Vagina (tissue), 2 donors: ENCODE results near the gene INSIG2. TPM values are rescaled to one million over a fixed set of nuclear protein-coding genes. Genes with fewer than 3 reads are reported as not detected.
"Not testable (repeated sequence)": the region's sequence is repeated elsewhere in the genome, so short reads cannot be mapped to it uniquely, and the experiment has no call there.

Experiments used
- DNase-seq, 2 donors: peaks; one replicate each; pipeline ENCODE4 v3.0.0-alpha.2; 2017; ENCODE audit errors: extremely low spot score in 2 of 2
- H3K27ac ChIP-seq: fragments of 200-600 bp; sonication (generic); one replicate; pipeline ENCODE4 v1.5.1; 2019
- H3K27me3 ChIP-seq: fragments of 200-600 bp; sonication (generic); one replicate; pipeline ENCODE4 v1.5.1; 2019
- H3K36me3 ChIP-seq, 2 donors: fragments of 200-600 bp; sonication (generic); one replicate each; pipeline ENCODE4 v1.5.1; 2017 to 2019
- H3K4me1 ChIP-seq: fragments of 200-600 bp; sonication (generic); one replicate; pipeline ENCODE4 v1.5.1; 2019
- H3K4me3 ChIP-seq, 2 donors: fragments of 200-600 bp; sonication (generic); 1 replicate in 1 of 2; 2 replicates in 1 of 2; pipeline ENCODE4 v1.5.1; 2016 to 2019
- H3K9me3 ChIP-seq: fragments of 200-600 bp; sonication (generic); one replicate; pipeline ENCODE4 v1.5.1; 2019
- POLR2A ChIP-seq, 2 donors: fragments of 450-650 bp; IDR thresholded peaks; one replicate each; pipeline ENCODE4 v1.6.1; 2017; ENCODE audit warnings: antibody characterized with exemption in 2 of 2, mild to moderate bottlenecking in 2 of 2, moderate library complexity in 2 of 2
- POLR2AphosphoS5 ChIP-seq, 2 donors: sonication (generic); formaldehyde crosslinking; IDR thresholded peaks; one replicate each; pipeline ENCODE4 v1.9.0; 2017; ENCODE audit warnings: antibody characterized with exemption in 2 of 2, mild to moderate bottlenecking in 2 of 2, low read depth in 1 of 2; ENCODE audit not compliant: insufficient read depth in 1 of 2
- intact Hi-C: fragments of 100-400 bp; cut with DNase I; formaldehyde crosslinking; loops from one replicate; pipeline ENCODE4 v1.15.1; 2023
- total RNA-seq: library from RNA; depleted of rRNA; stranded (reverse); fragments of >200 nt; gene quantifications from one replicate; pipeline ENCODE4 v1.2.3, GENCODE V29; 2016
- TF ChIP-seq, protein P1 (sequence below), 3 experiments: fragments of 450-650 bp in 2 of 3; fragments of 200-600 bp in 1 of 3; sonication (generic) in 1 of 3; IDR thresholded peaks; one replicate each; pipeline ENCODE4 v1.5.1; 2017 to 2019; ENCODE audit warnings: antibody characterized with exemption in 3 of 3, mild to moderate bottlenecking in 2 of 3, moderate library complexity in 2 of 3

Gene INSIG2
- total RNA-seq, 1 donor from 2014 or later, result 9.8 TPM

DNA sequence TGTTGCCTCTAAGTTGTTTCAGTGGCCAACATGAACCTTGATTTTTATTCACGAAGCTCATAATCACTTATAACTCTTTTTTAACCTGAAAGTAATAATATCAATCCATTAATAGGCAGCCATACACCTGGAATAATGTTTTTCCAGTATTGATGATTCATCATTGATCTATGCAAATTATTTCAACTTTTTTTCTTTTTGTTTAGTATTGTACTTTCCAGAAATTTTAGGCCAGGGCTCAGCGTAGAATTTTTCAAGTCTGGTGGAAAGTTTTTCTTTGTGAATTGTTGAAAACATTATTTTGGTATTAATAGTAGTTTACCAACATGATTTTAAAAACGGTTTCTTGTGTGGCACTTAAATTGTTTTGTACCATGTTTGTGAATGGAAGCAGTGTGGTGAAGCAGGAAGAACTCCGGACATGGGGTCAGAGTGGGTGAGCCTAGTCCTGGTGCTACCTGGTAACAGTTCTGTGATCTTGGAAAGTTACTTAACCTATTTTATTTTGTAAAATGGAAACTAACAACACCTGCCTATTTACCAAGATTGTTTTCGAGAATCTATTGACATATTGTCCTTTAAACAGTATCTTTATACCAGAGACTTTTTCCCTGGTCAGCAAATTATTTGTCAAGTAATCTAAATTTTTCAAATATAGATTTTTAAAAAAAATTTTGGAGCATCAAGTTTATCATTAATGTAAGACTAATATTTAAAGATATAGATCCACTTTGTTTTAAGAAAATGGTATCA is 2.3 kb downstream of the INSIG2 start:
- no peak for DNase-seq
- no peaks in the 10 kb centered on the region for H3K9me3 ChIP-seq
- intact Hi-C loops, result no loop called here

GRCh38 chr2:118091140-118091478 is 2.8 kb downstream of the INSIG2 start:
- H3K36me3 ChIP-seq, result no peaks in the 10 kb centered on the region
- peaks cover 13% of the 10 kb centered on the region for H3K4me1 ChIP-seq
- H3K27ac ChIP-seq, result no peak overlapping the region
- no peaks in the 10 kb centered on the region for H3K27me3 ChIP-seq
- no peak for DNase-seq
- TF ChIP-seq, protein P1, sequence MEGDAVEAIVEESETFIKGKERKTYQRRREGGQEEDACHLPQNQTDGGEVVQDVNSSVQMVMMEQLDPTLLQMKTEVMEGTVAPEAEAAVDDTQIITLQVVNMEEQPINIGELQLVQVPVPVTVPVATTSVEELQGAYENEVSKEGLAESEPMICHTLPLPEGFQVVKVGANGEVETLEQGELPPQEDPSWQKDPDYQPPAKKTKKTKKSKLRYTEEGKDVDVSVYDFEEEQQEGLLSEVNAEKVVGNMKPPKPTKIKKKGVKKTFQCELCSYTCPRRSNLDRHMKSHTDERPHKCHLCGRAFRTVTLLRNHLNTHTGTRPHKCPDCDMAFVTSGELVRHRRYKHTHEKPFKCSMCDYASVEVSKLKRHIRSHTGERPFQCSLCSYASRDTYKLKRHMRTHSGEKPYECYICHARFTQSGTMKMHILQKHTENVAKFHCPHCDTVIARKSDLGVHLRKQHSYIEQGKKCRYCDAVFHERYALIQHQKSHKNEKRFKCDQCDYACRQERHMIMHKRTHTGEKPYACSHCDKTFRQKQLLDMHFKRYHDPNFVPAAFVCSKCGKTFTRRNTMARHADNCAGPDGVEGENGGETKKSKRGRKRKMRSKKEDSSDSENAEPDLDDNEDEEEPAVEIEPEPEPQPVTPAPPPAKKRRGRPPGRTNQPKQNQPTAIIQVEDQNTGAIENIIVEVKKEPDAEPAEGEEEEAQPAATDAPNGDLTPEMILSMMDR (IDR thresholded peaks at IDR 0.05), result no peak
- no peak for TF ChIP-seq POLR2AphosphoS5 (IDR thresholded peaks at IDR 0.05; ENCODE audit: insufficient read depth in 1 of 2, low read depth in 1 of 2)
- no peak for TF ChIP-seq POLR2A (IDR thresholded peaks at IDR 0.05)
- H3K4me3 ChIP-seq, result no peak overlapping the region
- intact Hi-C loops, result no loop called here
- no peaks in the 10 kb centered on the region for H3K9me3 ChIP-seq

More for the DNA sequence above, 2.3 kb downstream of the INSIG2 start:
- H3K27me3 ChIP-seq, result no peaks in the 10 kb centered on the region
- peaks cover 13% of the 10 kb centered on the region for H3K4me1 ChIP-seq
- TF ChIP-seq POLR2AphosphoS5 (IDR thresholded peaks at IDR 0.05; ENCODE audit: insufficient read depth in 1 of 2, low read depth in 1 of 2) (no peak), POLR2A (IDR thresholded peaks at IDR 0.05) (no peak)
- TF ChIP-seq, protein P1 (IDR thresholded peaks at IDR 0.05), result no peak
- H3K36me3 ChIP-seq, result no peaks in the 10 kb centered on the region
- H3K4me3 ChIP-seq, result no peak overlapping the region
- H3K27ac ChIP-seq, result no peak overlapping the region

DNA sequence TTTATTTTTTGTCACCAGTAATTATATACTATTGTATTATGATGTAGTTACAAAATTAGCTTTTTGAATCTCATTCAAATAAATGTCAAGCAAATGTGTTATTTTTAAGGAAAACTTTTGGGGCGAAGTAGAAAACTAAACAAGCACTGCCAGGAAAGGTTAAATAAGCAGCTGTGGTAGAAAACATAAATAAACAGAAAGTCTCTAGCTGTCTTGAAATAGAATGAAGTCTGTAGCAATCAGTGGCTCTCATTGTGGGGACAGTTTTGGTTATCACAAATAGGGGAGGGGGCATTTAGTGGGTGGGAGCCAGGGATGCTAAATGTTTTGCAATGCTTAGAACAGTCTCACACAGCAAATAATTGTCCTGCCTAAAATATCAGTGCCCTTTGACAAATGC is 3.4 kb downstream of the INSIG2 start:
- no peaks in the 10 kb centered on the region for H3K9me3 ChIP-seq
- H3K4me1 ChIP-seq, result peaks cover 13% of the 10 kb centered on the region
- no peak for DNase-seq
- no peak for TF ChIP-seq POLR2A (IDR thresholded peaks at IDR 0.05)
- TF ChIP-seq, protein P1 (IDR thresholded peaks at IDR 0.05), result no peak
- no peak for TF ChIP-seq POLR2AphosphoS5 (IDR thresholded peaks at IDR 0.05; ENCODE audit: insufficient read depth in 1 of 2, low read depth in 1 of 2)
- no peaks in the 10 kb centered on the region for H3K27me3 ChIP-seq
- no peak overlapping the region for H3K27ac ChIP-seq
- intact Hi-C loops, result no loop called here
- peaks cover 0 to 3% of the 10 kb centered on the region in 2 donors for H3K36me3 ChIP-seq
- H3K4me3 ChIP-seq, result no peak overlapping the region

GRCh38 chr2:118094102-118094501 is 5.8 kb downstream of the INSIG2 start:
- intact Hi-C loops, H3K4me1 ChIP-seq, H3K27me3 ChIP-seq: not testable (repeated sequence)

GRCh38 chr2:118094503-118094902 is 6.2 kb downstream of the INSIG2 start:
- intact Hi-C loops, result no loop called here
- Histone ChIP-seq H3K4me3 (no peak overlapping the region), H3K27ac (no peak overlapping the region), H3K4me1 (peaks cover 6% of the 10 kb centered on the region), H3K27me3 (no peaks in the 10 kb centered on the region), H3K36me3 (peaks cover 0 to 9% of the 10 kb centered on the region in 2 donors), H3K9me3 (no peaks in the 10 kb centered on the region)
- no peak for DNase-seq
- TF ChIP-seq POLR2AphosphoS5 (IDR thresholded peaks at IDR 0.05; ENCODE audit: insufficient read depth in 1 of 2, low read depth in 1 of 2), result no peak
- TF ChIP-seq, protein P1 (IDR thresholded peaks at IDR 0.05), result no peak

More at GRCh38 chr2:118094102-118094501, 5.8 kb downstream of the INSIG2 start:
- DNase-seq, H3K9me3 ChIP-seq, H3K4me3 ChIP-seq, H3K36me3 ChIP-seq, H3K27ac ChIP-seq: not testable (repeated sequence)
